Astrocyte of the spinal cord (primary cell): ENCODE measurements around the gene CWC22.
"Not testable (repeated sequence)": the region's sequence is repeated elsewhere in the genome, so short reads cannot be mapped to it uniquely, and the experiment has no call there.

Experiments
- DNase-seq: peaks from one replicate; pipeline ENCODE4 v3.0.0; 2011; ENCODE audit warnings: low read depth, low spot score
- H3K4me3 ChIP-seq: 2 replicates; pipeline ENCODE4 v1.5.1; 2011; ENCODE audit warnings: low read depth, mild to moderate bottlenecking, low read length, moderate library complexity
- CTCF ChIP-seq: IDR thresholded peaks from 2 replicates; pipeline ENCODE4 v1.5.1; 2012; ENCODE audit warnings: low read depth, mild to moderate bottlenecking, low read length, inconsistent platforms
- in situ Hi-C: cut with HindIII; loops from 2 replicates; pipeline ENCODE4 v1.10.0; 2017; ENCODE audit warnings: low sequenced_read_pairs

CWC22 gene

DNA sequence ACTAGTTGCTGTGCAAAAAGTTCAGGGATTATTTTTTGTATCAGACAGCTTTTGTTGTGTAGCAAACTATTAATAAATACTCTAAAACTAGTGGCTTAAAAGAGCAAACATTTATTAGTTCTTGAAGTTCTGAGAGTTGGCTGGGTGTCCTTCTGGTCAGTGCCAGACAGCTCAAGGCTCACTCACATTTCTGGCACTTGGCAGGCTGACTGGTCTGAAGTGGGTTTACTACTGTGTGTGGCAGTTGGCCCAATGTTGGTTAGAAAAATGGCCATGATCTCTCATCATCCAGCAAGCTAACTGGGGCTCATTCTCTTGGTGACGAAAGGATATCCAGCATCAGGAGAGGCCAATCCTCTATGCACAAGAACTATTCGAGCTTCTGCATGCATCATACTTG lies 74.3 kb downstream of the CWC22 start:
- no peak overlapping the region for H3K4me3 ChIP-seq
- TF ChIP-seq CTCF, result no peak
- peak; percentile 42 for DNase-seq
- in situ Hi-C loops, result no loop called here

GRCh38 chr2:179931502-179931901 lies 75.6 kb downstream of the CWC22 start:
- no peak overlapping the region for H3K4me3 ChIP-seq
- DNase-seq, result no peak
- in situ Hi-C loops, result no loop called here
- TF ChIP-seq CTCF, result no peak

GRCh38 chr2:179929997-179930396 lies 77.1 kb downstream of the CWC22 start:
- H3K4me3 ChIP-seq, in situ Hi-C loops, DNase-seq: not testable (repeated sequence)

GRCh38 chr2:179927041-179927440 lies 80.1 kb downstream of the CWC22 start:
- DNase-seq, result no peak
- no peak for TF ChIP-seq CTCF
- no peak overlapping the region for H3K4me3 ChIP-seq
- in situ Hi-C loops, result no loop called here

- TF ChIP-seq CTCF, result no peak
- in situ Hi-C loops, result no loop called here
- no peak overlapping the region for H3K4me3 ChIP-seq
- DNase-seq, result no peak
Measured at GRCh38 chr2:179925713-179926112, 81.4 kb downstream of the CWC22 start.

- no peak overlapping the region for H3K4me3 ChIP-seq
- no peak for TF ChIP-seq CTCF
- DNase-seq, result peak; percentile 74
- in situ Hi-C loops, result no loop called here
Measured at GRCh38 chr2:179917272-179917671, 89.8 kb downstream of the CWC22 start.

DNA sequence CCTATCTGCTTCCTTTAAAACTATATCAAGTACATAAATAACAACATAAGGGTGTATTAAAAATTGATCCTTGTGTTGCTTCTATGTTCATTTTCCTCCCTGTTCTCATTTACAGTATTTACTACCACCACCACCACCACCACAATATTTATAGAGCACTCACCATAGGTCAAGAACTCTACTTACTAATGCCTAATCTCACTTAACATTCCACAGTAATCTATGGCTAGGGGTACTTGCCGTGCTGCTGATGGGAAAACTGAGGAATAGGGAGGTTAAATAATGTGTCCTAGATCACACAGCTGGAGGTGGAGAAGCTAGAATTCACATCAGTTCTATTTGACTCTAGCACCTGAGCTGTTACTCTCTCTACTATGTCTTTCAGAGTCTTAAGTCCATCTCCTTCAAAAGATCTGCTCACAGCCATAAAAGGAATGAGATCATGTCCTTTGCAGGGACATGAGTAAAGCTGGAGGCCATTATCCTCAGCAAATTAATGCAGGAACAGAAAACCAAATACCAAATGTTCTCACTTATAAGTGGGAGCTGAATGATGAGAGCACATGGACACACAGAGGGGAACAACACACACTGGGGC lies 91.6 kb downstream of the CWC22 start:
- in situ Hi-C loops, result no loop called here
- no peak overlapping the region for H3K4me3 ChIP-seq
- DNase-seq, result no peak
- TF ChIP-seq CTCF, result no peak
